Sigmoid colon (tissue), 7 donors: ENCODE results near the gene DOCK11. TPM values are rescaled to one million over a fixed set of nuclear protein-coding genes. Genes with fewer than 3 reads are reported as not detected.

ENCODE experiments used
- DNase-seq: peaks from one replicate; pipeline ENCODE4 v3.0.0-alpha.2; 2019
- H3K27ac ChIP-seq, 4 donors: fragments of 200-600 bp; sonication (generic); one replicate each; pipeline ENCODE4 v1.5.1; 2016 to 2019; ENCODE audit warnings: mild to moderate bottlenecking in 1 of 4
- H3K27me3 ChIP-seq, 3 donors: fragments of 200-600 bp; sonication (generic); one replicate each; pipeline ENCODE4 v1.5.1; 2019; ENCODE audit warnings: mild to moderate bottlenecking in 1 of 3
- H3K36me3 ChIP-seq, 4 donors: fragments of 200-600 bp; sonication (generic); one replicate each; pipeline ENCODE4 v1.5.1; 2016 to 2019
- H3K4me1 ChIP-seq, 4 donors: fragments of 200-600 bp; sonication (generic); one replicate each; pipeline ENCODE4 v1.5.1; 2017 to 2019
- H3K4me3 ChIP-seq, 4 donors: fragments of 200-600 bp; sonication (generic); one replicate each; pipeline ENCODE4 v1.5.1; 2017 to 2019; ENCODE audit warnings: mild to moderate bottlenecking in 2 of 4, moderate library complexity in 1 of 4
- H3K9me3 ChIP-seq, 4 donors: fragments of 200-600 bp in 3 of 4; sonication (generic) in 3 of 4; one replicate each; pipeline versions ENCODE4 v1.5.1 to v1.6.1; 2013 to 2019
- EP300 ChIP-seq, 4 donors: sonication (generic); formaldehyde crosslinking; IDR thresholded peaks; one replicate each; pipeline ENCODE4 v1.6.1; 2017; ENCODE audit warnings: antibody characterized with exemption in 4 of 4
- POLR2A ChIP-seq, 2 donors: fragments of 450-650 bp; IDR thresholded peaks; one replicate each; pipeline ENCODE4 v1.6.1; 2016; ENCODE audit warnings: antibody characterized with exemption in 2 of 2, mild to moderate bottlenecking in 2 of 2, moderate library complexity in 2 of 2
- POLR2AphosphoS5 ChIP-seq, 4 donors: sonication (generic); formaldehyde crosslinking; IDR thresholded peaks; one replicate each; pipeline ENCODE4 v1.6.1; 2017; ENCODE audit warnings: antibody characterized with exemption in 4 of 4
- WGBS, 2 donors: extraction: QIAGEN DNeasy Blood & Tissue Kit; methylation state at CpG; one replicate each; pipeline ENCODE4 v1.1.7; 2013; 5-methylcytosine and 5-hydroxymethylcytosine counted together
- intact Hi-C: fragments of 100-400 bp; cut with DNase I; formaldehyde crosslinking; loops from one replicate; pipeline ENCODE4 v1.15.1; 2023
- polyA plus RNA-seq, 3 donors: library from polyadenylated mRNA; stranded (reverse); fragments of 200-250 nt; gene quantifications; one replicate each; pipeline ENCODE4 v1.2.3, GENCODE V29; 2013
- total RNA-seq, 4 donors: library from RNA; depleted of rRNA; stranded (reverse); fragments of >200 nt; gene quantifications; one replicate each; pipeline ENCODE4 v1.1.0, GENCODE V29; 2016
- TF ChIP-seq, protein P1 (sequence below), 4 experiments: fragments of 450-650 bp in 3 of 4; fragments of 200-600 bp in 1 of 4; IDR thresholded peaks; one replicate each; pipeline ENCODE4 v1.5.1; 2016 to 2019; ENCODE audit warnings: antibody characterized with exemption in 4 of 4, mild to moderate bottlenecking in 3 of 4, moderate library complexity in 2 of 4
- donor health status: healthy with polysubstance abuse.
- donor health status: Bipolar disorder and iron deficiency.
- donor health status: healthy.

DOCK11 gene
- total and polyA plus RNA-seq, 7 donors = 3.2 to 54.6 (median 40.7) TPM

DNA sequence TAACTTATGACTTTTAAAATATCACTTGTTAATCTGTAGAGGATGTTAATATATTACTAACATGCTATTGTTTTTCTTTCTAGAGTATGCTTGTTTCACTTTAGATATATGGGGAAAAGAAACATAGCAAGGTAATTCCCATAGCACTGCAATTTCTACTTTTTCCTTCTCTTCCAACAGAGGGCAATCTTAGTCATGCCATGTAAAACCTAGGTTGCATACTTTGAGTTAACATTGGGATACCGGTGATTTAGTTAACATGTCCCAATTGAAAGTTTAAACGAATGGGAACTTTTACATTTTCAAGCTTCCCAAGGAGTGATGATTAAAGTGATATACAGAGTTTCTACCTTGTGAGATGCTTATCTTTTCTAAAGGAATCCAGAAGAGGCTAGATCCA lies 142.4 kb downstream of the DOCK11 start:
- WGBS, 2 donors = 22 to 73% methylated on average over 2 of the region's 2 CpGs
- H3K27me3 ChIP-seq = no peaks in the 10 kb centered on the region
- TF ChIP-seq POLR2AphosphoS5 (IDR thresholded peaks at IDR 0.05) (no peak), POLR2A (IDR thresholded peaks at IDR 0.05) (no peak), EP300 (IDR thresholded peaks at IDR 0.05) (no peak)
- TF ChIP-seq, protein P1, sequence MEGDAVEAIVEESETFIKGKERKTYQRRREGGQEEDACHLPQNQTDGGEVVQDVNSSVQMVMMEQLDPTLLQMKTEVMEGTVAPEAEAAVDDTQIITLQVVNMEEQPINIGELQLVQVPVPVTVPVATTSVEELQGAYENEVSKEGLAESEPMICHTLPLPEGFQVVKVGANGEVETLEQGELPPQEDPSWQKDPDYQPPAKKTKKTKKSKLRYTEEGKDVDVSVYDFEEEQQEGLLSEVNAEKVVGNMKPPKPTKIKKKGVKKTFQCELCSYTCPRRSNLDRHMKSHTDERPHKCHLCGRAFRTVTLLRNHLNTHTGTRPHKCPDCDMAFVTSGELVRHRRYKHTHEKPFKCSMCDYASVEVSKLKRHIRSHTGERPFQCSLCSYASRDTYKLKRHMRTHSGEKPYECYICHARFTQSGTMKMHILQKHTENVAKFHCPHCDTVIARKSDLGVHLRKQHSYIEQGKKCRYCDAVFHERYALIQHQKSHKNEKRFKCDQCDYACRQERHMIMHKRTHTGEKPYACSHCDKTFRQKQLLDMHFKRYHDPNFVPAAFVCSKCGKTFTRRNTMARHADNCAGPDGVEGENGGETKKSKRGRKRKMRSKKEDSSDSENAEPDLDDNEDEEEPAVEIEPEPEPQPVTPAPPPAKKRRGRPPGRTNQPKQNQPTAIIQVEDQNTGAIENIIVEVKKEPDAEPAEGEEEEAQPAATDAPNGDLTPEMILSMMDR (IDR thresholded peaks at IDR 0.05) = no peak
- peaks cover 0 to 13% (median 0%) of the 10 kb centered on the region in 4 donors for H3K36me3 ChIP-seq
- H3K4me1 ChIP-seq = no peaks in the 10 kb centered on the region
- H3K27ac ChIP-seq = no peak overlapping the region
- no peak overlapping the region for H3K4me3 ChIP-seq
- DNase-seq = no peak
- no peaks in the 10 kb centered on the region for H3K9me3 ChIP-seq
- intact Hi-C loops = no loop called here

DNA sequence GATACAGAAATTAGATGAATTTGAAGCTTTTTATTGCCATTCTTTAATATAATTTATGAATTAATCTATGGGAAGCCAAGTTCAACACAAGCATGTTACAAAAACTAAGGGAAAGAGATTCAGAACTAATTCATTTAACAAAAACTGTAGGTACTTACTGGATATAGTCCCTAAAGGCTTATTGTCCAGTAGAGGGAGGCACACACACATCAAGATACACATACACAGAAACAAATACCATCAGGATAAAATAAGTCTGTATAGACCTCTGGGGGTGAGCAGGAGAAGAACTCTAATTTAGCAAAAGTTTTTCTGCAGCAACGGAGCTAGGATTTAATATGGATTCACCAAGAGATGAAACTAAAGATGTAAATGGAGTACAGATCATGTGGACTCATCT lies 148.8 kb downstream of the DOCK11 start:
- Histone ChIP-seq H3K4me1 (no peaks in the 10 kb centered on the region), H3K36me3 (peaks cover 0 to 7% (median 0%) of the 10 kb centered on the region in 4 donors), H3K9me3 (no peaks in the 10 kb centered on the region), H3K4me3 (no peak overlapping the region), H3K27ac (no peak overlapping the region), H3K27me3 (no peaks in the 10 kb centered on the region)
- TF ChIP-seq EP300 (IDR thresholded peaks at IDR 0.05) (no peak), POLR2AphosphoS5 (IDR thresholded peaks at IDR 0.05) (no peak), POLR2A (IDR thresholded peaks at IDR 0.05) (no peak)
- TF ChIP-seq, protein P1 (IDR thresholded peaks at IDR 0.05) = peak in 3 of 4 experiments; percentile 26 to 38 (median 27)
- 14 to 62% methylated on average over 1 of the region's 1 CpG for WGBS, 2 donors
- intact Hi-C loops = no loop called here
- DNase-seq = no peak

GRCh38 chrX:118652717-118653116 lies 157.1 kb downstream of the DOCK11 start:
- 49 to 76% methylated on average over 3 of the region's 3 CpGs for WGBS, 2 donors
- TF ChIP-seq EP300 (IDR thresholded peaks at IDR 0.05) (no peak), POLR2AphosphoS5 (IDR thresholded peaks at IDR 0.05) (no peak), POLR2A (IDR thresholded peaks at IDR 0.05) (no peak)
- TF ChIP-seq, protein P1 (IDR thresholded peaks at IDR 0.05) = no peak
- peak overlapping the region in 1 of 4 donors; percentile 24 for H3K27ac ChIP-seq
- intact Hi-C loops = no loop called here
- no peaks in the 10 kb centered on the region for H3K4me1 ChIP-seq
- no peak overlapping the region for H3K4me3 ChIP-seq
- no peaks in the 10 kb centered on the region for H3K9me3 ChIP-seq
- H3K27me3 ChIP-seq = no peaks in the 10 kb centered on the region
- peaks cover 0 to 8% (median 0%) of the 10 kb centered on the region in 4 donors for H3K36me3 ChIP-seq
- DNase-seq = no peak

DNA sequence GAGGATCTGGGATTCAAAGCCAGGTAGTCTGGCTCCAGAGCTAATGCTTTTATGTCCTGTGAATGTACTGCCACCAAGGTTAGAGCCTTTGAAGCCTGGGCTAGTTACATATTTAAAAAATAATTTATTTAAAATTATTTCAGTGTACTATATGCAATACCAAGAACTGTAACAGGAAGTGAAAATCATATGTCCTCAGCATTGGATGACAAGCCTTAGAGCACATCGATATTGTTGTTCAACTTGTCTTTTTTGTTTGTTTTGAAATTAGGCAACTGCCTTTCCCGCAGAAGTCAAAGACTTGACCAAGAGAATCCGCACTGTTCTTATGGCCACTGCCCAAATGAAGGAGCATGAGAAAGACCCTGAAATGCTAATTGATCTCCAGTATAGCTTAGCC lies 158.7 kb downstream of the DOCK11 start:
- no peaks in the 10 kb centered on the region for H3K4me1 ChIP-seq
- 70 to 76% methylated on average over 3 of the region's 3 CpGs for WGBS, 2 donors
- no peak for DNase-seq
- no peaks in the 10 kb centered on the region for H3K9me3 ChIP-seq
- no peak overlapping the region for H3K27ac ChIP-seq
- TF ChIP-seq EP300 (IDR thresholded peaks at IDR 0.05) (no peak), POLR2AphosphoS5 (IDR thresholded peaks at IDR 0.05) (no peak), POLR2A (IDR thresholded peaks at IDR 0.05) (no peak)
- TF ChIP-seq, protein P1 (IDR thresholded peaks at IDR 0.05) = no peak
- H3K4me3 ChIP-seq = no peak overlapping the region
- H3K27me3 ChIP-seq = no peaks in the 10 kb centered on the region
- intact Hi-C loops = no loop called here
- peaks cover 0 to 8% (median 0%) of the 10 kb centered on the region in 4 donors for H3K36me3 ChIP-seq
